Panc1 (cell line): ENCODE measurements around the gene PDE4B. TPM values are rescaled to one million over a fixed set of nuclear protein-coding genes. Genes with fewer than 3 reads are reported as not detected.

ENCODE experiments used
- ATAC-seq: fragments of 200-7000 bp; cut with Tn5 transposase; 2 replicates; pipeline ENCODE4 v1.9.1; 2020; ENCODE audit warnings: mild to moderate bottlenecking, moderate library complexity
- BruUV-seq: library from RNA; stranded (reverse); fragments of 400-500 nt; replicated peaks from 2 replicates; lab custom pipeline; 2021; lab: Mats Ljungman, UMichigan
- CTCF ChIA-PET: fragments of 300-600 bp; sonication (Branson Sonifier 250); formaldehyde crosslinking; loops from one replicate; lab custom pipeline; 2022; ENCODE audit warnings: antibody characterized with exemption; lab: Charles Lee
- POLR2A ChIA-PET: fragments of 300-600 bp; sonication (Branson Sonifier 250); formaldehyde crosslinking; loops from one replicate; lab custom pipeline; 2022; ENCODE audit warnings: antibody characterized with exemption; lab: Charles Lee
- DNase-seq: peaks from one replicate; pipeline ENCODE4 v3.0.0-alpha.2; 2010; ENCODE audit warnings: low read depth, low spot score
- H3K27ac ChIP-seq: 2 replicates; pipeline ENCODE4 v1.5.1; 2011; ENCODE audit warnings: mild to moderate bottlenecking, low read length, inconsistent platforms
- H3K27me3 ChIP-seq: fragments of 200-500 bp; sonication (Bioruptor generic); 2 replicates; pipeline ENCODE4 v1.6.0; 2014; ENCODE audit warnings: low read length, inconsistent platforms; ENCODE audit not compliant: control insufficient read depth, insufficient read depth
- H3K36me3 ChIP-seq: fragments of 200-500 bp; sonication (Bioruptor generic); 2 replicates; pipeline ENCODE4 v1.5.1; 2014; ENCODE audit warnings: inconsistent platforms, mild to moderate bottlenecking, low read length, moderate library complexity; ENCODE audit not compliant: control insufficient read depth, insufficient read depth
- H3K4me1 ChIP-seq: 2 replicates; pipeline ENCODE4 v1.5.1; 2011; ENCODE audit warnings: inconsistent platforms, mild to moderate bottlenecking, low read length, moderate library complexity; ENCODE audit not compliant: control insufficient read depth, insufficient read depth
- H3K4me3 ChIP-seq, 2 experiments: 2 replicates each; pipeline ENCODE4 v1.5.1; 2011 to 2012; ENCODE audit warnings: low read depth in 2 of 2, low read length in 2 of 2, mild to moderate bottlenecking in 2 of 2, inconsistent platforms in 1 of 2, moderate library complexity in 1 of 2
- H3K9me3 ChIP-seq: fragments of 200-500 bp; sonication (Bioruptor generic); 2 replicates; pipeline ENCODE4 v1.5.1; 2014; ENCODE audit warnings: low read depth, mild to moderate bottlenecking, inconsistent platforms, low read length, moderate library complexity; ENCODE audit not compliant: control insufficient read depth, insufficient read depth
- POLR2AphosphoS5 ChIP-seq: IDR thresholded peaks from 2 replicates; pipeline ENCODE4 v1.6.1; 2012; ENCODE audit warnings: mild to moderate bottlenecking, low read depth, low read length, moderate library complexity
- SIN3A ChIP-seq: IDR thresholded peaks from 2 replicates; pipeline ENCODE4 v1.6.1; 2012; ENCODE audit warnings: low read depth, mild to moderate bottlenecking, low read length, moderate library complexity, borderline replicate concordance; ENCODE audit not compliant: insufficient read depth
- TCF7L2 ChIP-seq: IDR thresholded peaks from 2 replicates; pipeline ENCODE4 v1.6.1; 2011; ENCODE audit warnings: mild to moderate bottlenecking, low read depth, low read length, inconsistent platforms
- in situ Hi-C: cut with HindIII; loops from 2 replicates; pipeline ENCODE4 v1.10.0; 2016; ENCODE audit warnings: low sequenced_read_pairs, low pct_unique_long_range_greater_than_20kb
- intact Hi-C: fragments of 100-400 bp; cut with micrococcal nuclease; formaldehyde crosslinking; loops from one replicate; pipeline ENCODE4 v1.10.0; 2022; ENCODE audit not compliant: unreplicated experiment
- total RNA-seq: library from RNA; stranded (reverse); gene quantifications from one replicate; pipeline ENCODE4 v1.2.1, GENCODE V29; 2021; ENCODE audit not compliant: unreplicated experiment
- TF ChIP-seq, protein P1 (sequence below), 2 experiments: IDR thresholded peaks; 2 replicates each; pipeline ENCODE4 v1.6.1; 2011 to 2012; ENCODE audit warnings: low read depth in 2 of 2, control low read depth in 1 of 2, low read length in 1 of 2, mild to moderate bottlenecking in 1 of 2, moderate library complexity in 1 of 2; ENCODE audit not compliant: insufficient read depth in 1 of 2
- TF ChIP-seq, protein P2 (sequence below): fragments of 450-650 bp; IDR thresholded peaks from 2 replicates; pipeline ENCODE4 v1.5.1; 2017; ENCODE audit warnings: mild to moderate bottlenecking

PDE4B gene
- total RNA-seq, 1 experiment from 2014 or later, result 0.26 TPM

DNA sequence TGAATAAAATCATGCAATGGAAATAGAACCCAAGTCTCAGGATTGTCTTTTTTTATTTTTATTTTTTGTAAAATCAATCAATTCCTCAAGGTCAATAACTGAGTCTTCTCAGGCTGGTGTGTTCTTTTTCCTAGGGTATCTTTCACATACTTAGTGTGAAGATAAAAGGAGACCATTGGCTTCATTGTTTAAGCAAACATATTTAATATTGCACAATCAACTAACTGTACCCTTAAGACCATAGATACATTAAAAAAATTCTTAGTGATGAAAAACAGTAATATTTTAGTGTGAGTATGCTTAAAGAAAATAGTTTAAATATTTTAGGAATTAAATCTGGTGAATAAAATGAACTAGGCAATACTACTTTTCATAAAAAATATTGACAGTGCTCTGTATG, 31.4 kb downstream of the PDE4B start:
- Histone ChIP-seq H3K9me3 (no peaks in the 10 kb centered on the region), H3K4me3 (no peak overlapping the region), H3K4me1 (no peaks in the 10 kb centered on the region), H3K27ac (no peak overlapping the region), H3K36me3 (no peaks in the 10 kb centered on the region), H3K27me3 (no peaks in the 10 kb centered on the region; the same call in 1 of the 2 replicates)
- ChIA-PET POLR2A (no interaction called here), CTCF (no interaction called here)
- no TSS peak for BruUV-seq
- DNase-seq (no peak), ATAC-seq (no peak)
- in situ Hi-C loops, result no loop called here
- intact Hi-C loops, result no loop called here
- TF ChIP-seq, protein P1, sequence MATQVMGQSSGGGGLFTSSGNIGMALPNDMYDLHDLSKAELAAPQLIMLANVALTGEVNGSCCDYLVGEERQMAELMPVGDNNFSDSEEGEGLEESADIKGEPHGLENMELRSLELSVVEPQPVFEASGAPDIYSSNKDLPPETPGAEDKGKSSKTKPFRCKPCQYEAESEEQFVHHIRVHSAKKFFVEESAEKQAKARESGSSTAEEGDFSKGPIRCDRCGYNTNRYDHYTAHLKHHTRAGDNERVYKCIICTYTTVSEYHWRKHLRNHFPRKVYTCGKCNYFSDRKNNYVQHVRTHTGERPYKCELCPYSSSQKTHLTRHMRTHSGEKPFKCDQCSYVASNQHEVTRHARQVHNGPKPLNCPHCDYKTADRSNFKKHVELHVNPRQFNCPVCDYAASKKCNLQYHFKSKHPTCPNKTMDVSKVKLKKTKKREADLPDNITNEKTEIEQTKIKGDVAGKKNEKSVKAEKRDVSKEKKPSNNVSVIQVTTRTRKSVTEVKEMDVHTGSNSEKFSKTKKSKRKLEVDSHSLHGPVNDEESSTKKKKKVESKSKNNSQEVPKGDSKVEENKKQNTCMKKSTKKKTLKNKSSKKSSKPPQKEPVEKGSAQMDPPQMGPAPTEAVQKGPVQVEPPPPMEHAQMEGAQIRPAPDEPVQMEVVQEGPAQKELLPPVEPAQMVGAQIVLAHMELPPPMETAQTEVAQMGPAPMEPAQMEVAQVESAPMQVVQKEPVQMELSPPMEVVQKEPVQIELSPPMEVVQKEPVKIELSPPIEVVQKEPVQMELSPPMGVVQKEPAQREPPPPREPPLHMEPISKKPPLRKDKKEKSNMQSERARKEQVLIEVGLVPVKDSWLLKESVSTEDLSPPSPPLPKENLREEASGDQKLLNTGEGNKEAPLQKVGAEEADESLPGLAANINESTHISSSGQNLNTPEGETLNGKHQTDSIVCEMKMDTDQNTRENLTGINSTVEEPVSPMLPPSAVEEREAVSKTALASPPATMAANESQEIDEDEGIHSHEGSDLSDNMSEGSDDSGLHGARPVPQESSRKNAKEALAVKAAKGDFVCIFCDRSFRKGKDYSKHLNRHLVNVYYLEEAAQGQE (IDR thresholded peaks at IDR 0.05; ENCODE audit: insufficient read depth in 1 of 2, low read depth in 2 of 2, low read length in 1 of 2), result no peak
- TF ChIP-seq POLR2AphosphoS5 (no peak), TCF7L2 (no peak)

DNA sequence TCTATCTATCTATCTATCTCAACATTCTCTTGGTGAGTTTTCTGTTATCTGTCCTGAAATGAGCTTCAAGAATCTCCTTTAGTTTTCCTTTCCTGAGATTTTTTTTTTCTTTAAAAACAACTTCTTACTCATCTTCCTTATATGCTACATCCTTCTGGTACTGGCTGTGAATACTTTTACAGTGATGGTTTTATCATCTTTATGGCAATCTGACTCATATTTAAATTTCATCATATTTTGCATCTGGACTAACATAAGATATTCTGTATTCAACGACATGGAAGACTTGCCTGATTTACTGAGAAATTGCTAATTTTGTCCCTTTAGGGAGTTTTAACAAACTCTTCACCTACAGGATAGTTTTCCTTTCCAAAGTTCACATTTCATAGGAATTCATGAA, 33.0 kb downstream of the PDE4B start:
- ATAC-seq, result no peak
- H3K27ac ChIP-seq, result no peak overlapping the region

More for the DNA sequence above, 33.0 kb downstream of the PDE4B start:
- no peak for DNase-seq
- no peaks in the 10 kb centered on the region for H3K9me3 ChIP-seq
- no peaks in the 10 kb centered on the region for H3K4me1 ChIP-seq
- H3K4me3 ChIP-seq, result no peak overlapping the region
- no peaks in the 10 kb centered on the region for H3K27me3 ChIP-seq
- no TSS peak for BruUV-seq
- no peaks in the 10 kb centered on the region for H3K36me3 ChIP-seq
- ChIA-PET CTCF (no interaction called here), POLR2A (interaction anchor here (0.6 kb wide), 1 partner anchor 8 kb away, joined by 3 read pairs; no protein-coding TSS in a partner anchor)
- intact Hi-C loops (no loop called here), in situ Hi-C loops (no loop called here)
- TF ChIP-seq TCF7L2, result no peak
- no peak for TF ChIP-seq SIN3A
- TF ChIP-seq, protein P1 (IDR thresholded peaks at IDR 0.05; ENCODE audit: insufficient read depth in 1 of 2, low read depth in 2 of 2, low read length in 1 of 2), result no peak
- TF ChIP-seq POLR2AphosphoS5, result no peak
- TF ChIP-seq, protein P2, sequence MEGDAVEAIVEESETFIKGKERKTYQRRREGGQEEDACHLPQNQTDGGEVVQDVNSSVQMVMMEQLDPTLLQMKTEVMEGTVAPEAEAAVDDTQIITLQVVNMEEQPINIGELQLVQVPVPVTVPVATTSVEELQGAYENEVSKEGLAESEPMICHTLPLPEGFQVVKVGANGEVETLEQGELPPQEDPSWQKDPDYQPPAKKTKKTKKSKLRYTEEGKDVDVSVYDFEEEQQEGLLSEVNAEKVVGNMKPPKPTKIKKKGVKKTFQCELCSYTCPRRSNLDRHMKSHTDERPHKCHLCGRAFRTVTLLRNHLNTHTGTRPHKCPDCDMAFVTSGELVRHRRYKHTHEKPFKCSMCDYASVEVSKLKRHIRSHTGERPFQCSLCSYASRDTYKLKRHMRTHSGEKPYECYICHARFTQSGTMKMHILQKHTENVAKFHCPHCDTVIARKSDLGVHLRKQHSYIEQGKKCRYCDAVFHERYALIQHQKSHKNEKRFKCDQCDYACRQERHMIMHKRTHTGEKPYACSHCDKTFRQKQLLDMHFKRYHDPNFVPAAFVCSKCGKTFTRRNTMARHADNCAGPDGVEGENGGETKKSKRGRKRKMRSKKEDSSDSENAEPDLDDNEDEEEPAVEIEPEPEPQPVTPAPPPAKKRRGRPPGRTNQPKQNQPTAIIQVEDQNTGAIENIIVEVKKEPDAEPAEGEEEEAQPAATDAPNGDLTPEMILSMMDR, result no peak
